Suppressor macrophage (primary cell): ENCODE results near the gene SPX.

Experiments
- DNase-seq, 4 experiments: peaks; one replicate each; pipeline ENCODE4 v3.0.0-alpha.2; 2020 to 2022
- total RNA-seq, 17 experiments: gene quantifications; one replicate each; lab custom pipeline; 2026; ENCODE audit warnings: mixed read lengths in 6 of 17, inconsistent platforms in 3 of 17; lab: John Stamatoyannopoulos, UW

SPX gene, protein sequence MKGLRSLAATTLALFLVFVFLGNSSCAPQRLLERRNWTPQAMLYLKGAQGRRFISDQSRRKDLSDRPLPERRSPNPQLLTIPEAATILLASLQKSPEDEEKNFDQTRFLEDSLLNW
- total RNA-seq: 0 to 3.6 (median 0) reads per million in 17 experiments

DNA sequence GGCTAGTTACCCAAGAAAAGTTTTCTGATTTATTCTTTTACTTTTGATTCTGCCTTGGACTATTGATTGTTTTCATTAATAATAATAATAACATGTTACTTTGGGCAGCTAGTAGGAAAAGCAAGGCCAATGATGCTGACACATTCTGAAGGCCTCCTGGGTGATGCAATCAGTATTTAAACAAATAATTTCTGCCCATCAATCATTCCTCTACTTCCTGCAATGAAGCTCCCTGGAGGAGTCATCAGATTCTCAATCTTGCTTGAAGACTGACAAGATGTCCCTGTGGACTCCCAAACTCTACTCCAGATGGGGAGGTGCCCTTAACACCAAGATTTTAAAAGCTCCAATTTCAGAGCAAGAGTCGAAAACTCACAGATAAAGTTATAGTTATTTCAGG is at the start of gene SPX:
Gene SPX, plus strand, starts transcription at position 244 of the 400 bp plus-strand sequence. CDS start 177 bp downstream, outside the sequence.
- DNase-seq: no peak

DNA sequence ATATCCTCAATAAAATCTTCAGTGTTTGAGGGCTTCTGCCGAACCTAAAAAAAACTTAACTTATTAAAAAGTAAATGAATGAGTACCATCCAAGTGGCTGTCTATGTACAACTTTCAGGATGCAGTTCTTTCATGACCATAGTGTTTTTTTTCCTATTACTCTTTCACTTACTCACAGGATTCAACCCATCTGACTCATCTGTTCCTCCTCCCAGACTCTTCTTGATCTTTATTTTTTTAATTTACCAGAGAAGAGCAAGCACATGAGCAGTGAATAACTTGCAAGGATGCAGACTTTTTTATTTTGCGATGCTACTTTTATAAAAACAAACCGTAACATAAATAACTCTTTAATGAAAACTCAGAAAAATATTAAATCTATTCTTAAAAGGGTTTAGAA is 49.1 kb upstream of the SPX start:
- no peak for DNase-seq

GRCh38 chr12:21478756-21479455 is 47.2 kb upstream of the SPX start:
- peak in 1 of 4 experiments; percentile 24 for DNase-seq

- DNase-seq: no peak
These were observed 42.6 kb upstream of the SPX start for GRCh38 chr12:21483531-21483930.

DNA sequence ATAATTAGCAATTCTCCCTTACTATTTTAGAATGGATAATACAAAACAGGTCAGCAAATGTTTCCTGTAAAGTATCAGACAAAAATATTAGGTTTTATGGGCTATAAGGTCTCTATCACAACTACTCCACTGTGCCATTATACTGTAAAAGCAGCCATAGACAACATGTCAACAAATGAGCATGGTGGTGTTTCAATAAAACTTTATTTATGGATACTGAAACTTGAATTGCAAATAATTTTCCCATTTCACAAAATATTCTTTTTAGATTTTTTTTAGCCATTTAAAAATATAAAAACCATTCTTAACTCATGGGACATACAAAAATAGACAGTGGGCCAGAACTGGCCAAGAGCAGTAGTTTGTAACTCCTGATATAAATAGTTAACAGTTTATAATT is 40.1 kb upstream of the SPX start:
- no peak for DNase-seq

- DNase-seq: peak in 1 of 4 experiments; percentile 1
These were observed 26.3 kb upstream of the SPX start for GRCh38 chr12:21499765-21500164.

- peak in 1 of 4 experiments; percentile 3 for DNase-seq
These were observed 25.3 kb upstream of the SPX start for GRCh38 chr12:21500786-21501257.

GRCh38 chr12:21501258-21502163 is 24.6 kb upstream of the SPX start, which contains the start of the genes GOLT1B and RECQL:
GOLT1B (plus strand) TSS chr12:21501789; CDS start chr12:21501924, 135 bp downstream.
RECQL (minus strand) TSS chr12:21501635; CDS start chr12:21499570, 2,065 bp downstream.
- DNase-seq: peak; percentile 95 to 99 (median 97)

DNA sequence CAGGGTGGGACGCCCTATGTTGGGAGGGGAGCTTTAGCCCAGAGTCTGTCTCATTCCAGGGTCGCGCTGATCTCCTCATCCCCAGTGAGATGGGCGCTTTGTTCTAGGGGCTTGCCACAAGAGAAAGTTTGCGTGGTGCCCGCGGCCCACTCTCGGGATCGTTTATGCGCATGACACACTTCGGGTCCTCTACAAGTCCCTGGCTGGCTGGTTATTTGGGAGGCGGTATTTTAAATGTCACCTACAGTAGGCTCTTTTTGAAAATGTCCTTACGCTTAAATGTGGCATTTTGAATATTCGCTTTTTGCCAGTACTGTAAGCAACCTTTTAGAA is 24.0 kb upstream of the SPX start:
- DNase-seq: peak; percentile 46 to 69 (median 60)

- peak in 1 of 4 experiments; percentile 1 for DNase-seq
These were observed 23.2 kb upstream of the SPX start for GRCh38 chr12:21502872-21503271.

- DNase-seq: no peak
These were observed 20.2 kb upstream of the SPX start for GRCh38 chr12:21505888-21506287.

- no peak for DNase-seq
These were observed 18.2 kb upstream of the SPX start for GRCh38 chr12:21507849-21508248.

DNA sequence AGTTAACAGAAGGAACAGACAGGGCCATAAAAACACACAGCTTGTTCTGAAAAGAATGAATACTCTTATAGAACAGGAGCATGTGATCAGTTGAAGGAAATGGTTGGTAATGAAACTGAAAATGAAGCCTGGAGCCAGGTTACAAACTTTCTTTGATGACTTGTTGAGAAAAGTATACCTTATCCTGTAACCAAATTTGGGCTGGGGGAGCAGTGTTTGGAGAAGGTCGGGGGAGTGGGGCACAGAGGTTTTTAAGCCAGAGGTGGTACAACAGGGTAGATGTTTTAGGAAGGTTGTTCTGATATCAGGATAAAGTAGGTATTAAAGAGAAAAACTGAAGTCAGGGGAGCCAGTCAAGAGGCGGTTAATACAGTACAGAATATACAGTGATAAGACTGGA is 16.3 kb upstream of the SPX start:
- DNase-seq: no peak

DNA sequence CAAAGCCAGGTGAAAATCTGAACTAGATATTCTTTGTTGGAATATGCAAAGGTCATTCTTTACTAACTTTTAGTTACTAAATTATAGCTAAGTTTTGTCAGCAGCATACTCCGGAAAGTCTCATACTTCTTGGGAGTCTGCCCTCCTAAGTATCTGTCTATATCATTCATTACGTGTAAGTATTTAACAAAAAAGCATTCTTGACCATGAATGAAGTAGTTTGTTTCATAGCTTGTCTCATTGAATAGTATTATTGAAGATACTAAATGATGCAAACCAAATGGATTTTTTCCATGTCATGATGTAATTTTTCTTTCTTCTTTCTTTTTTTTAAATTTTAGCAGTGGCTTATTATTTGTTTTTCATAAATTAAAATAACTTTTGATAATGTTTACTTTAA is 9.8 kb upstream of the SPX start:
- DNase-seq: no peak

GRCh38 chr12:21518451-21518850 is 7.6 kb upstream of the SPX start:
- no peak for DNase-seq

DNA sequence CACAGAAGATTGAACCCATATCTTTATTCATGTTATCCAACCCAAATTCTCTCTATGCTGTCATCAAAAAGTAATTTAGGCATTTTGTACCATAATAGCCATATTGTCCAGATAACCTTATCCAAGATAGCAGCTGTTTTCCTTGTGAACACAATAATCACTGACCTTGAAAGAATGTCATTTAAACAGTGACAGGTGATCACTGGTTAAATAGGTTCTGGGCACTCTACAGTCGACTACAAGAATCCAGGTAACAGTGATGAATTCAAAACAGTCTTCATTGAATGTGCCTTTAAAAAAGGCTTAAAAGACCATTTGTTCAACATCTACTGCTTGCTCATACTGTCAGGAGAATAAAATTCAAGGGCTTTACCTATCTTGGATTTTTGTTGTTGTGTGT is 4.6 kb upstream of the SPX start:
- DNase-seq: no peak

GRCh38 chr12:21523148-21523547 is 2.9 kb upstream of the SPX start:
- no peak for DNase-seq

GRCh38 chr12:21526721-21527345 is 737 bp downstream of the SPX start:
- DNase-seq: no peak

DNA sequence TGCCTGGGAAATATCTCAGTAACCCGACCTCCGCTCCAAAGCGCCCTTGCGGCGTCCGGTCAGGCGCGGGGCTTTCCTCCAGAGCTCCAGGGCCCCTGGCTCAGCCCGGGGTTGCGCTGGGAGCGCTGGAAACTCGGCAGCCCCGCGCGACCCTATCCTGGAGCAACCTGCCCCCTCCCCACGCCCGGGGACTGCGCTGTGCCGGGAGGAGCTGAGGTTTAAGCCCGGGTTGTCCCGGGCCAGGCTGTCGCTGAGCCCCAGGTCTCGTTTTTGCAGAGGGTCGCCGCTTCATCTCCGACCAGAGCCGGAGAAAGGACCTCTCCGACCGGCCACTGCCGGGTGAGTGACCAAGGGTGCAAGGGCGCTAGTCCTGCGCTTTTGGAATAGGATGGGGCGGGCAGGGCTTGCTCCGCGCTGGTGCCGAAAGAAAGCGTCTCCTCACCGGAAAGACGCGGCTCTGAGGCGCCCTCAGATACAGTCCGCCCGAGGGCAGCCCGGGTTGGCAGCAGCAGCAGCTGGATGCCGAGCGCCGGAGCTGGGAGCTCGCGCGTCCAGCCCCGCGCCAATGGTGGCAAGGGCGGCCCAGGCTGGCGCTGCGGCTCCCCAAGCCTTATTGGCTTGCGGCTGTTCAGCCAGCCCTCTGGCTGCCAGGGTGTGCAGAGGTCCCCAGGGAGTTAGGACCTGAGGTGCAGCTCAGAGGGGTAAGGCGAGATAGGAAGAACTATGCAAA is 1.5 kb downstream of the SPX start:
- DNase-seq: peak in 3 of 4 experiments; percentile 2 to 37 (median 11)

DNA sequence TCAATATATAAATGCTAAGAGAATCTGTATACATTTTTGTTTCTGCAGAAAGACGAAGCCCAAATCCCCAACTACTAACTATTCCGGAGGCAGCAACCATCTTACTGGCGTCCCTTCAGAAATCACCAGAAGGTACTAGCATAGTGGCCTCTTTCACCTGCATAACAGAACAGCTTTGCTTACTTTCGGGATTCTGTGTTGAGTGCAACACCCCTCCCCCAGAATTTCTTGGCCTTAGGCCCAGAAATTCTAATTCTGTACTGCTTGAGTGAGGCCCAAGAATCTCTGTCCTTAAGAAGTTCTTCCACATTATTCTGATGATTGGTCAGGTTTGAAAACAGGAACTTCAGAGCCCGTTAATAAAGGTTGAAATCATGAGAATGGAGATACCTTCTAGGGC is 2.9 kb downstream of the SPX start:
- DNase-seq: no peak

- DNase-seq: no peak
These were observed 3.4 kb downstream of the SPX start for GRCh38 chr12:21529456-21529855.

GRCh38 chr12:21538061-21538653 is 12.1 kb downstream of the SPX start:
- no peak for DNase-seq
